ENCODE results near the gene MAP3K14.

Gene MAP3K14

GRCh38 chr17:45320931-45321461 is 4.2 kb upstream of the MAP3K14 start:
- no peak; the same call in 1 of the 2 replicates for TF ChIP-seq CTCF (IDR thresholded peaks at IDR 0.05; ENCODE audit: low read depth, low read length)
- peak; percentile 83 for DNase-seq (ENCODE audit: extremely low read depth, low read depth)

- no peak for TF ChIP-seq CTCF (IDR thresholded peaks at IDR 0.05; ENCODE audit: low read depth, low read length)
- no peak for DNase-seq (ENCODE audit: extremely low read depth, low read depth)
Observed at GRCh38 chr17:45320349-45320930, 3.6 kb upstream of the MAP3K14 start.

GRCh38 chr17:45319239-45319703 is 2.5 kb upstream of the MAP3K14 start:
- no peak for TF ChIP-seq CTCF (IDR thresholded peaks at IDR 0.05; ENCODE audit: low read depth, low read length)
- DNase-seq (ENCODE audit: extremely low read depth, low read depth) = no peak

GRCh38 chr17:45318561-45319230 is 1.9 kb upstream of the MAP3K14 start:
- no peak for DNase-seq (ENCODE audit: extremely low read depth, low read depth)
- TF ChIP-seq CTCF (IDR thresholded peaks at IDR 0.05; ENCODE audit: low read depth, low read length) = no peak

GRCh38 chr17:45317111-45317928 is 500 bp upstream of the MAP3K14 start:
- peak; percentile 100 for DNase-seq (ENCODE audit: extremely low read depth, low read depth)
- TF ChIP-seq CTCF (IDR thresholded peaks at IDR 0.05; ENCODE audit: low read depth, low read length) = no peak; the same call in 1 of the 2 replicates

GRCh38 chr17:45315648-45316433 is 979 bp downstream of the MAP3K14 start:
- no peak for TF ChIP-seq CTCF (IDR thresholded peaks at IDR 0.05; ENCODE audit: low read depth, low read length)
- DNase-seq (ENCODE audit: extremely low read depth, low read depth) = no peak
